ENCODE results near the gene DMTF1.
"Not testable (repeated sequence)": the region's sequence is repeated elsewhere in the genome, so short reads cannot be mapped to it uniquely, and the experiment has no call there.

The DMTF1 gene

DNA sequence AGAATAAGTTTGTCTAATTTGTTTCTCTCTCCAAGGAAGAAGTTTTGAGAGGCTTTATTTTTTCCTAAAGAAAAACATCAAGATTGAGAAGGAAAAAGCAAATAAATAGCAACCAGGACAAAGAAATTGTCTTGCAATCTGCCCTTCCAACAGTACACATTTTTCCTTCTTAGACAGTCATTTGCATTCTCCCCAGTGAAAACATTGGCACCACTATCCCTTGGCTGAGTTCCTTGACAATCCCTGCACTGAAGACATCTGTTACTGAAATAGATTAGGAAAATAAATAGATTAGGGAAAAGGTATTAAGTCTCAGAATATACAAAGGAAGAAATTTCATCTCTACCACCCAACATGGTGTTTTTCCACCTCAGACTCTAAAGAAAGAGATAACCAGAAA, 79.5 kb downstream of the DMTF1 start:
- DNase-seq = no peak

- no peak for DNase-seq
These were observed 82.7 kb downstream of the DMTF1 start for GRCh38 chr7:87234949-87235348.

DNA sequence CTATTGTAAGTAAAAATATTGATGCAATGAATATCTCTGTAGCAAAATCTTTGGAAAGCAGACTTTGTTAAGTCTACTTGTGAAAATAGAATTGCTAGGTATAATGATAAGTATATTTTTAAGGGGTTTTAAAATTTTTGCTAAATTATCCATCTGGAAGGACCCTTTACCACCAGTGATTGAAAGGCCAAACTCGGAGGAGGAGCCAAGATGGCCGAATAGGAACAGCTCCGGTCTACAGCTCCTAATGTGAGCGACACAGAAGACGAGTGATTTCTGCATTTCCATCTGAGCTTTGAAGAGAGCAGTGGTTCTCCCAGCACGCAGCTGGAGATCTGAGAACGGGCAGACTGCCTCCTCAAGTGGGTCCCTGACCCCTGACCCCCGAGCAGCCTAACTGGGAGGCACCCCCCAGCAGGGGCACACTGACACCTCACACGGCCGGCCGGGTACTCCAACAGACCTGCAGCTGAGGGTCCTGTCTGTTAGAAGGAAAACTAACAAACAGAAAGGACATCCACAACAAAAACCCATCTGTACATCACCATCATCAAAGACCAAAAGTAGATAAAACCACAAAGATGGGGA, 86.3 kb downstream of the DMTF1 start:
- not testable (repeated sequence) for DNase-seq

GRCh38 chr7:87245671-87246070, 93.4 kb downstream of the DMTF1 start:
- DNase-seq = not testable (repeated sequence)

Measured in stimulated activated CD4-positive, alpha-beta T cell treated with anti-CD3 and anti-CD28 coated beads, Interleukin-4, amount 100 ng/mL, for 24 hours (primary cell).